Activated CD4-positive, alpha-beta T cell treated with anti-CD3 and anti-CD28 coated beads for 36 hours (primary cell): ENCODE results near the gene SLC40A1. TPM values are rescaled to one million over a fixed set of nuclear protein-coding genes. Genes with fewer than 3 reads are reported as not detected.

Experiments used
- ATAC-seq: fragments of 200-7000 bp; cut with Tn5 transposase; one replicate; pipeline ENCODE4 v1.10.0; 2021; ENCODE audit warnings: mild to moderate bottlenecking, moderate library complexity
- CTCF ChIA-PET: fragments of 350-600 bp; sonication (Branson Sonifier 250); formaldehyde crosslinking; loops from one replicate; lab custom pipeline; 2021; ENCODE audit warnings: antibody characterized with exemption; lab: Charles Lee
- POLR2A ChIA-PET: fragments of 350-600 bp; sonication (Branson Sonifier 250); formaldehyde crosslinking; loops from one replicate; lab custom pipeline; 2021; ENCODE audit warnings: antibody characterized with exemption, inconsistent platforms; lab: Charles Lee
- DNase-seq: peaks from one replicate; pipeline ENCODE4 v3.0.0-alpha.2; 2020
- H3K27ac Mint-ChIP-seq: one replicate; pipeline ENCODE4 v1.8.0; 2021; ENCODE audit warnings: mixed read lengths
- H3K27me3 Mint-ChIP-seq: one replicate; pipeline ENCODE4 v1.8.0; 2021; ENCODE audit warnings: mixed read lengths
- H3K36me3 Mint-ChIP-seq: one replicate; pipeline ENCODE4 v1.8.0; 2021; ENCODE audit warnings: low read depth, mixed read lengths
- H3K4me1 Mint-ChIP-seq: one replicate; pipeline ENCODE4 v1.8.0; 2021; ENCODE audit warnings: mixed read lengths
- H3K4me3 Mint-ChIP-seq: one replicate; pipeline ENCODE4 v1.8.0; 2021; ENCODE audit warnings: mild to moderate bottlenecking, moderate library complexity, mixed read lengths
- H3K9me3 Mint-ChIP-seq: one replicate; pipeline ENCODE4 v1.8.0; 2021; ENCODE audit warnings: low read depth, mixed read lengths
- intact Hi-C, 2 experiments: fragments of 100-400 bp; cut with DNase I in 1 of 2; cut with micrococcal nuclease in 1 of 2; formaldehyde crosslinking; loops; one replicate each; pipeline versions ENCODE4 v1.14.2 to v1.15.1; 2022 to 2024; cut with DNase I, micrococcal nuclease
- total RNA-seq, 2 experiments: library from RNA; stranded (reverse); gene quantifications; one replicate each; pipeline ENCODE4 v1.2.3, GENCODE V29; 2021

Gene SLC40A1
- total RNA-seq, 2 experiments from 2014 or later: 4.2 TPM

GRCh38 chr2:189521699-189522434, 58.7 kb downstream of the SLC40A1 start:
- ATAC-seq (no peak), DNase-seq (no peak)
- Mint-ChIP-seq H3K4me1 (no peaks in the 10 kb centered on the region), H3K9me3 (peaks cover 6% of the 10 kb centered on the region), H3K36me3 (no peaks in the 10 kb centered on the region), H3K4me3 (no peak overlapping the region), H3K27ac (no peak overlapping the region), H3K27me3 (no peaks in the 10 kb centered on the region)
- POLR2A ChIA-PET: no interaction called here
- intact Hi-C loops: no loop called here
- CTCF ChIA-PET: interaction anchor here (0.7 to 0.8 kb wide), 2 partner anchors 12 to 18 kb away, joined by 4 to 5 read pairs; no protein-coding TSS in a partner anchor

GRCh38 chr2:189519631-189520387, 60.8 kb downstream of the SLC40A1 start:
- H3K36me3 Mint-ChIP-seq: no peaks in the 10 kb centered on the region
- no peak overlapping the region for H3K27ac Mint-ChIP-seq
- intact Hi-C loops: no loop called here
- POLR2A ChIA-PET: no interaction called here
- CTCF ChIA-PET: interaction anchor here (1.7 kb wide), 1 partner anchor 18 kb away, joined by 6 read pairs; no protein-coding TSS in a partner anchor
- ATAC-seq (no peak), DNase-seq (no peak)
- no peak overlapping the region for H3K4me3 Mint-ChIP-seq
- peaks cover 2% of the 10 kb centered on the region for H3K27me3 Mint-ChIP-seq
- H3K4me1 Mint-ChIP-seq: no peaks in the 10 kb centered on the region
- peaks cover 8% of the 10 kb centered on the region for H3K9me3 Mint-ChIP-seq

GRCh38 chr2:189517847-189518535, 62.6 kb downstream of the SLC40A1 start:
- Mint-ChIP-seq H3K27me3 (peaks cover 2% of the 10 kb centered on the region), H3K27ac (no peak overlapping the region), H3K36me3 (no peaks in the 10 kb centered on the region), H3K4me1 (no peaks in the 10 kb centered on the region), H3K9me3 (peaks cover 8% of the 10 kb centered on the region), H3K4me3 (no peak overlapping the region)
- ChIA-PET CTCF (no interaction called here), POLR2A (no interaction called here)
- DNase-seq: no peak
- intact Hi-C loops: no loop called here
- ATAC-seq: no peak

GRCh38 chr2:189516546-189516945, 64.0 kb downstream of the SLC40A1 start:
- Mint-ChIP-seq H3K4me3 (no peak overlapping the region), H3K27me3 (peaks cover 2% of the 10 kb centered on the region), H3K36me3 (no peaks in the 10 kb centered on the region), H3K4me1 (no peaks in the 10 kb centered on the region), H3K9me3 (peaks cover 8% of the 10 kb centered on the region), H3K27ac (no peak overlapping the region)
- POLR2A ChIA-PET: no interaction called here
- CTCF ChIA-PET: no interaction called here
- DNase-seq (no peak), ATAC-seq (no peak)
- intact Hi-C loops: no loop called here

GRCh38 chr2:189515264-189515663, 65.3 kb downstream of the SLC40A1 start:
- POLR2A ChIA-PET: no interaction called here
- no peak overlapping the region for H3K27ac Mint-ChIP-seq
- peaks cover 8% of the 10 kb centered on the region for H3K9me3 Mint-ChIP-seq
- peaks cover 2% of the 10 kb centered on the region for H3K27me3 Mint-ChIP-seq
- no peaks in the 10 kb centered on the region for H3K4me1 Mint-ChIP-seq
- DNase-seq (no peak), ATAC-seq (no peak)
- CTCF ChIA-PET: interaction anchor here (1.5 kb wide), 1 partner anchor 15 kb away, joined by 3 read pairs; no protein-coding TSS in a partner anchor
- no peaks in the 10 kb centered on the region for H3K36me3 Mint-ChIP-seq
- intact Hi-C loops: no loop called here
- H3K4me3 Mint-ChIP-seq: no peak overlapping the region

- intact Hi-C loops: no loop called here
- Mint-ChIP-seq H3K4me1 (no peaks in the 10 kb centered on the region), H3K9me3 (peaks cover 8% of the 10 kb centered on the region), H3K4me3 (no peak overlapping the region), H3K27ac (no peak overlapping the region), H3K36me3 (no peaks in the 10 kb centered on the region), H3K27me3 (peaks cover 2% of the 10 kb centered on the region)
- ChIA-PET CTCF (interaction anchor here (0.7 to 1.5 kb wide), 2 partner anchors 16 to 22 kb away, joined by 3 read pairs; no protein-coding TSS in a partner anchor), POLR2A (no interaction called here)
- ATAC-seq (no peak), DNase-seq (no peak)
Measured at GRCh38 chr2:189514104-189514503, 66.5 kb downstream of the SLC40A1 start.

GRCh38 chr2:189512879-189513278, 67.7 kb downstream of the SLC40A1 start:
- Mint-ChIP-seq H3K9me3 (peaks cover 8% of the 10 kb centered on the region), H3K27me3 (peaks cover 2% of the 10 kb centered on the region), H3K27ac (no peak overlapping the region), H3K36me3 (no peaks in the 10 kb centered on the region), H3K4me3 (no peak overlapping the region), H3K4me1 (no peaks in the 10 kb centered on the region)
- CTCF ChIA-PET: no interaction called here
- no peak for DNase-seq
- intact Hi-C loops: no loop called here
- ATAC-seq: no peak
- POLR2A ChIA-PET: interaction anchor here (0.6 kb wide), 1 partner anchor 116 kb away, joined by 11 read pairs; no protein-coding TSS in a partner anchor

- ATAC-seq: no peak
- Mint-ChIP-seq H3K9me3 (peaks cover 2% of the 10 kb centered on the region), H3K4me1 (no peaks in the 10 kb centered on the region), H3K27me3 (peaks cover 2% of the 10 kb centered on the region), H3K27ac (no peak overlapping the region), H3K36me3 (no peaks in the 10 kb centered on the region), H3K4me3 (no peak overlapping the region)
- DNase-seq: no peak
- POLR2A ChIA-PET: no interaction called here
- CTCF ChIA-PET: no interaction called here
- intact Hi-C loops: no loop called here
Measured at GRCh38 chr2:189511960-189512319, 68.6 kb downstream of the SLC40A1 start.

- DNase-seq: no peak
- intact Hi-C loops: no loop called here
- Mint-ChIP-seq H3K27me3 (no peaks in the 10 kb centered on the region), H3K4me3 (no peak overlapping the region), H3K9me3 (no peaks in the 10 kb centered on the region), H3K36me3 (no peaks in the 10 kb centered on the region), H3K27ac (no peak overlapping the region), H3K4me1 (peaks cover 3% of the 10 kb centered on the region)
- no peak for ATAC-seq
- CTCF ChIA-PET: no interaction called here
- POLR2A ChIA-PET: no interaction called here
Measured at GRCh38 chr2:189511210-189511959, 69.2 kb downstream of the SLC40A1 start.
